Stomach (tissue), 4 donors: ENCODE measurements around the gene PIGL.

Experiments
- CTCF ChIP-seq, 7 experiments: fragments of 450-650 bp in 4 of 7; fragments of 200-600 bp in 3 of 7; sonication (generic) in 3 of 7; IDR thresholded peaks; one replicate each; pipeline ENCODE4 v1.5.1; 2016 to 2019; ENCODE audit warnings: antibody characterized with exemption in 7 of 7, control low read depth in 2 of 7, mild to moderate bottlenecking in 1 of 7
- EP300 ChIP-seq: sonication (generic); formaldehyde crosslinking; IDR thresholded peaks from one replicate; pipeline ENCODE4 v1.6.1; 2017; ENCODE audit warnings: antibody characterized with exemption
- POLR2A ChIP-seq, 4 donors: fragments of 450-650 bp; IDR thresholded peaks; one replicate each; pipeline ENCODE4 v1.6.1; 2016; ENCODE audit warnings: antibody characterized with exemption in 4 of 4, control low read depth in 2 of 4, mild to moderate bottlenecking in 1 of 4, moderate library complexity in 1 of 4
- POLR2AphosphoS5 ChIP-seq, 3 donors: sonication (generic); formaldehyde crosslinking; IDR thresholded peaks; one replicate each; pipeline ENCODE4 v1.6.1; 2016; ENCODE audit warnings: antibody characterized with exemption in 3 of 3

- TF ChIP-seq CTCF (IDR thresholded peaks at IDR 0.05): no peak
- no peak for TF ChIP-seq POLR2AphosphoS5 (IDR thresholded peaks at IDR 0.05)
- no peak for TF ChIP-seq POLR2A (IDR thresholded peaks at IDR 0.05)
- no peak for TF ChIP-seq EP300
These were observed 38.2 kb upstream of the PIGL start for GRCh38 chr17:16178836-16179235.
